ENCODE measurements around the gene UGT1A9. TPM values are rescaled to one million over a fixed set of nuclear protein-coding genes. Genes with fewer than 3 reads are reported as not detected.

UGT1A9 gene
- total and polyA plus RNA-seq, 2 of the 13 experiments (the other 11 are each of a cell fraction or from before 2014, with no cell fraction given), result 0.07 TPM; not detected in 1

GRCh38 chr2:233705911-233706506 lies 34.3 kb downstream of the UGT1A9 start:
- in situ Hi-C loops (cut with HindIII; ENCODE audit: extremely low pct_ligation_motif_present, low pct_unique_long_range_greater_than_20kb) (no loop called here), intact Hi-C loops (cut with micrococcal nuclease; ENCODE audit: unreplicated experiment) (no loop called here)
- ChIA-PET CTCF (ENCODE audit: low intra/inter-chr PET ratio, low total read pairs) (no interaction called here), POLR2A (no interaction called here)
- no peaks in the 10 kb centered on the region for H3K27me3 ChIP-seq (ENCODE audit: control insufficient read depth in 1 of 2, insufficient read depth in 2 of 2, low read length in 2 of 2)
- H4K20me1 ChIP-seq (ENCODE audit: insufficient read depth, low read length), result no peaks in the 10 kb centered on the region
- ATAC-seq, result no peak
- no peak overlapping the region for H3K4me3 ChIP-seq (replicated peaks in 1 of 3; ENCODE audit: insufficient read depth in 1 of 3, low read depth in 2 of 3, low read length in 3 of 3)
- no peaks in the 10 kb centered on the region for H3K36me3 ChIP-seq (replicated peaks in 1 of 2; ENCODE audit: control insufficient read depth in 1 of 2, insufficient read depth in 2 of 2, low read length in 2 of 2)
- FAIRE-seq, result no peak
- H3K27ac ChIP-seq (ENCODE audit: extremely low read length, insufficient read depth, low read length), result no peak overlapping the region
- no peak overlapping the region for H3K4me2 ChIP-seq (ENCODE audit: low read depth, low read length)
- no peaks in the 10 kb centered on the region for H3K79me2 ChIP-seq (ENCODE audit: insufficient read depth, low read length)
- 41% methylated on average over 4 of the region's 4 CpGs for WGBS (ENCODE audit: low lambda C conversion rate)
- no peak overlapping the region for H3K9ac ChIP-seq (ENCODE audit: insufficient read depth, low read depth, low read length)
- BruUV-seq (replicated peaks), result no TSS peak
- no peaks in the 10 kb centered on the region for H3K4me1 ChIP-seq (ENCODE audit: insufficient read depth, low read length)
- H2AFZ ChIP-seq (ENCODE audit: low read length), result no peak overlapping the region
- no peak for DNase-seq (ENCODE audit: low spot score)
- no peaks in the 10 kb centered on the region for H3K9me3 ChIP-seq (ENCODE audit: low read length)
- TF ChIP-seq ZNF746 (CRISPR knock-in tag; IDR thresholded peaks at IDR 0.05) (no peak), ZNF180 (CRISPR knock-in tag; IDR thresholded peaks at IDR 0.05; ENCODE audit: borderline replicate concordance, low read depth) (no peak), ZNF75D (CRISPR knock-in tag; IDR thresholded peaks at IDR 0.05; ENCODE audit: borderline replicate concordance) (no peak), ZMYM4 (CRISPR knock-in tag; IDR thresholded peaks at IDR 0.05) (no peak), TRIM22 (IDR thresholded peaks at IDR 0.05) (no peak), TRIM24 (CRISPR knock-in tag; IDR thresholded peaks at IDR 0.05) (no peak), NR2C2 (CRISPR knock-in tag; IDR thresholded peaks at IDR 0.05; ENCODE audit: borderline replicate concordance) (no peak), TFDP2 (CRISPR knock-in tag; IDR thresholded peaks at IDR 0.05) (no peak), SATB2 (CRISPR knock-in tag; IDR thresholded peaks at IDR 0.05) (no peak), HMGXB4 (CRISPR knock-in tag; IDR thresholded peaks at IDR 0.05; ENCODE audit: borderline replicate concordance in 1 of 2, low read depth in 1 of 2) (no peak), ZEB1 (IDR thresholded peaks at IDR 0.05; ENCODE audit: insufficient replicate concordance, low read depth) (no peak), ETV6 (CRISPR knock-in tag; conservative IDR thresholded peaks at IDR 0.05) (no peak)
